ENCODE measurements around the gene ANKRD63.

Gene ANKRD63

GRCh38 chr15:40312370-40313158 is 29.7 kb upstream of the ANKRD63 start:
- no peak for DNase-seq

- no peak for DNase-seq
Measured at GRCh38 chr15:40310993-40311392, 28.1 kb upstream of the ANKRD63 start.

DNA sequence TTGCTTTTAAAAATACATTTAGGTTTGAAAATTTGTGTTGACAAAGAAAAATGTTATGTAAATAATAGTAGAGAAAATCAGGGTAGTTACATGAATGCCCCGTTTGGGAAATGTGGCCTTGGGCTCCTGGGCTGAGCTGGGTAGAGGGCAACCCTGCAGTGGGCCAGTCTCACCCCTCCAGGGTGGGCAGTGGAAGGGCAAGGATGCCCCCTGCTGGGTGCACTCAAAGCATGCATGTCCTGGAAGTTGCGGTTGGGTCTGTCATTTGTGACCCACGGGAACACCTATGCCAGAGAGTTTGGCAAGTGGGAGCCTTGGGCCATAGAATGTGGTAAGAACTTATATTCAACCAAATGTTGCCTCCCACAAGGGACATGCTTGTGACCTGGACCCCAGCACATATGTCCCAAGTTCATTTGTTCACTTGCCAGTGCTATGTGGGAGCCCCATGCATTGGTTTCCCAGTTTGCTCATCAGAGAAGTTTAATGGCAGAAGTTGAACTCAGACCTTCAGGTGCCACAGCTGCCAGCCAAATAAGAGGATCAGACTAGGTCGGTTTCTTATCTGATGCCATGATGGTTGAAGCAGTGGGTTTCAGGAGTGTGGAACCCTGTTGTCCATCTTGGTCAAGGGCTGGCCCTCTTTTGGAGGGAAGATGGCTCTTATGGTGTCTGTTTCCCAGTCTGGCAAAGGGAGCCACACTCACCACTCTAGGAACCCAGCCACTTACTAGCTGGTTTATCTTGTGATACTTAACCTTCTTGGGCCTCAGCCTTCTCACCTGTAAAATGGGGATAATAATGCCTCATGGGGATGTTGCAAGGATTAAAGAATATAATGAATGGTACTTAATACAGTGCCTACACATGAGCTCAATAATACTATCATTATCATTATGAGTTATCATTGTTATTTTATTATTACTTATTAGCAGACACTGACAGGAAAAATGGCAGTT is 27.4 kb upstream of the ANKRD63 start:
- peak; percentile 27 for DNase-seq

DNA sequence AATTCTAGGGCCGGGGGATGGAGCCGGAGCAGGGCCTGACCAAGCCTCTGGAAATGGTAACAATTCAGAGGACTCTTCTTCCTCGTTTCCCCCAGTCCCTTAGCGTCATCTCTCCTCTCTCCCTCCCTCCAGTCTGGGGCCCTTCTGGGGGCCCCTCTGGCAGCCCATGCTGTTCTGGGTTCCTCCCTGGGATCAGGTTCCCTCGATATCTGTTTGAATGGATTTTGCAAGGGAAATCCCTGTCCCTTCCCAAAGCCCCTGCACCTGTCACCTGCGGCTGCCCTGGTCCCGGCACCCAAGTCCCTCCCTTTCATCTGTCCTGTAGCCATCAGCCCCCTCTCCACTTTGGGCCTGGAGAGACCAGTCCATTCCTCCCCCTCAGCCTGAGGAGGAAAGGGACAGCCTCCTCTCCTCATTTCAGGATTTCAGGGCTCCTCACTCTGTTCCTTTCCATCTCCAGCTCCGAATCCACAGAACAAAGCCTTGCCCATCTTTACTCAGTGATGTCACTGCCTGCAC is 26.5 kb upstream of the ANKRD63 start:
- DNase-seq = no peak

DNA sequence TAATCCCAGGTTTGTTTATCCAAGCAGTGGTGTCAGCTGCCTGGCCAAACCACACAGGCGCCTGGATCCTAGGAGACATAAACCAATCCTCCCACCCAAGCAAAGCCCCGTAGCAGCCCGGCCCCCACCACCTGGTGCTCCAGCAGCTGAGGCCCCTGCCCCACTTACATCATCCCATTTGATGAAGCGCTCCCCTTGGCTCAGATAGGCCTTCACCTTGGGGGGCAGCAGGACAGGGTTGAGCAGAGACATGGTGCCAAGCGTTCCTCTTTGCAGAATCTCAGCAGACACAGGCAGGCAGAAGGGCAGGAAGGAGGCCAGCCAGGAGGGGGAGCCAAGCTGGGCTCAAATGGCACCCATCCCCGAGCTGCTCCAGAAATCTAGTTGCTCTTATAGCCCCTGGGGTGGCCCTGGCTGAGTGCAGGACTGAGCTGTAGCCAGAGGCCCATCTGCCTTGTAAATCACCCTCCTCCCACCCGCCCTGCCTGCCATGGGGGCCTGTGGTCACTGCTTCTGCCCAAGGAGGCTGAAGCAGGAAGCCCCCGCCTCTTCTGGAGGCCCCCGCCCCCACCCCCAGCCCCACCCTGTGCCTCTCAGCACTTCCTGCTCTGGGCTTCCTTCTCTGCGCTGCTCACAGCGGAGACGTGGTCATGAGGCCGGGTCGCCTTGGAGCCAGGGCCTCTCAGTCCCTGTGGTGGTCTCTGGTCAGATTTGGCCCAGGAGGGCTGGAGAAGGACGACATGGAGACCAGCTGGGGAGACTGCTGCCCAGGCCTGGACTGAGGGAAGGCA is 24.8 kb upstream of the ANKRD63 start, which contains the start of gene PLCB2:
TSS of gene PLCB2 (minus strand) at position 515 of the 791 bp plus-strand sequence. CDS start at position 252, 263 bp downstream.
- peak; percentile 48 for DNase-seq

- no peak for DNase-seq
Measured at GRCh38 chr15:40306908-40307307, 24.0 kb upstream of the ANKRD63 start.

GRCh38 chr15:40306371-40306770 is 23.5 kb upstream of the ANKRD63 start:
- no peak for DNase-seq

- no peak for DNase-seq
Measured at GRCh38 chr15:40305281-40305680, 22.4 kb upstream of the ANKRD63 start.

DNA sequence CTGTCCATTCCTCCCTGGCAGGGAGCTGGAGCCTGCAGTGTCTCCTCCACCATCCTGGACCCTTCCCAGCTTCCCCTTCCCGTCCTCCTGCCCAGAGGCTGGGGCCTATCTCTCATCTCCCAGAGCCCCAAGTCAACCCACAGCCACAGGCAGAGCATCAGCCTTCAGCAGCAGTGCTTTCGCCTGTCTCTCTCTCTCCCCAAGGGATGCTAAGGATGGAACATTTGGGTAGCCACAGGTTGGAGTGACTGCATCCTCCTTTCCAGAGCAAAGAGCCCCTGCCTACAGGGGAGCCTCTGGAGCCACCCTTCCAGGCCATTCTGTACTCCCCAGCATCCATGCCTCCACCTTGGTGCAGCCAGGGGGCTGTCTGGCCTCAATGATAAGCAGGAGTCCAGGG is 20.7 kb upstream of the ANKRD63 start:
- no peak for DNase-seq

- no peak for DNase-seq
Measured at GRCh38 chr15:40302981-40303380, 20.1 kb upstream of the ANKRD63 start.

DNA sequence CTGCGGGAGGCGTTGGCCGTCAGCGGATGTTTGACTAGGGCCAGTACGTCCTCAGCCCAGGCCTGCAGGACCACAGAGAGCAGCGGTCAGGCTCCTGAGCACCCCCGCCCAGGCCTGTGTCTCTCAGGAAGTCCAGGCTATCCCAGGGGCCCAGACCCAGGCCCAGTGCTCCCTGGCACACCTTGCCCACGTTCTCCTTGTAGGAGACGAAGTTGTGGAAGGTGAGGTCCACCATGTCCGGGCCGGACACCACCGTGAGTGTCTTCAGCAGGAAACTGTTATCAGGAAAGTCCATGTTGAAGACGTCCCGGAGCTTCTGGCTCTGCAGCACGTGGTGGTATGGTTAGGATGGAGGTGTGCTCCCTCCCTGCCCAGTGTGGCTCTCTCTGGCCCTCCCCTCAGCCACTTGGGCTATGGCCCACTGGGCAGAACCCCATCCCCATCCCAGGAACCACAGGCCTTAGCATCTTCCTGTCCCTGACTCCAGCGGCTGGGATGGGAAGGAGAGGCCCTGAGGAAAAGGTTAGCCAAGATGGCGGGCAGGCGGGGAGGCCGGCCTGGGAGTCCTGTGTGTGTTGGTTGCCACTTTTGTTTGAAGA is 19.5 kb upstream of the ANKRD63 start:
- no peak for DNase-seq

- DNase-seq = no peak
Measured at GRCh38 chr15:40301467-40302179, 18.8 kb upstream of the ANKRD63 start.

GRCh38 chr15:40300771-40301170 is 17.9 kb upstream of the ANKRD63 start:
- no peak for DNase-seq

- no peak for DNase-seq
Measured at GRCh38 chr15:40300367-40300766, 17.5 kb upstream of the ANKRD63 start.

- DNase-seq = no peak
Measured at GRCh38 chr15:40298216-40298935, 15.5 kb upstream of the ANKRD63 start.

DNA sequence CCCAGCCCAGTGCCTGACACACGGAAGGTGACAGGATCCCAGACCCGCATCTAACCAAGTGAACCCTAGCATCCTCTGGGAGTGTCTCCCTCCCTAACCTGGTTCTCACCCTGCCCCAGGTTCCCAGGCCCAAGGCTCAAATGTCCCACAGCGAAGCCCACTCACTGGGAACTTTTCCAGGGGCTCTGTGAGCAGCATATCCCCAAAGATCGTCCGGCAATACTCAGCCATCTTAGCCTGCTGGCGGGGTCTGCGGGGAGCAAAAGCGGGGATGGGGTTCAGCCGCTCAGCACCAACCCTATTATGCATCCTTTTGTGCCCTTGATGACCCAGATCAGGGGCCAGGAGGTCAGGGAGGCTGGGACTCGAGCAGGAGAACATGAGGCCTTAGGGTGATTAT is 14.5 kb upstream of the ANKRD63 start:
- DNase-seq = no peak

GRCh38 chr15:40296561-40297230 is 13.8 kb upstream of the ANKRD63 start:
- DNase-seq = no peak

DNA sequence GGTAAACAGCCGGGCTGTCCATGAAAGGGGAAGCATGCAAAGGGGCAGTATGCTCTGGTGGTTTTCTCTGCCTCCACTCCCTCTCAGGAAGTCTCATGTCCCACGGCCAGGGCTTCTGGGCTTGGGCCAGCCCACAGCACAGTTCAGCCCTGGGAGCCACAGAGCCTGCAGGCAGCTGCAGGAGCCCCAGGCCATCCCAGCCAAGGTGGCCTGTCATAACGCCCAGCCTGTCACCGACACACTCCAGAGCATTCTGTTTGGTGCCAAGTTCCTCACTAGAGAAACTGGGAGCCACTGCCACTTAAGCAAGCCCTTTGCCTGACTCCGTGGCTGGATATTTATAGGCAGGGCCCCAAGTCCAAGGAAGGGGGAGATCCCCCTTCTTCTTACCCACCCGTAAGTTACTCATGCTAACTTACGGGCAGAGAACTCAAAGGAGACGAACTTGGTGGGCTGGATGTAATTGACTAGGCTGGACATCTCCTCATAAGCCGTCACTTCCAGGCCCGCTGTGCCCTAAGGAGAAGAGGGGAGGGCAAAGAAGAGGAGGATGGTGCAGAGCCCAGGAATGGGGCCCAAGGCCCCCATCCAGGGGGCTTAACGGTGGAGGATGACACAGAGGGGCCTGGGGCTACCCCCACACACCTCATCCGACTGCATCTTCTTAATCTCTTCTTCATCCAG is 13.2 kb upstream of the ANKRD63 start:
- DNase-seq = no peak

DNA sequence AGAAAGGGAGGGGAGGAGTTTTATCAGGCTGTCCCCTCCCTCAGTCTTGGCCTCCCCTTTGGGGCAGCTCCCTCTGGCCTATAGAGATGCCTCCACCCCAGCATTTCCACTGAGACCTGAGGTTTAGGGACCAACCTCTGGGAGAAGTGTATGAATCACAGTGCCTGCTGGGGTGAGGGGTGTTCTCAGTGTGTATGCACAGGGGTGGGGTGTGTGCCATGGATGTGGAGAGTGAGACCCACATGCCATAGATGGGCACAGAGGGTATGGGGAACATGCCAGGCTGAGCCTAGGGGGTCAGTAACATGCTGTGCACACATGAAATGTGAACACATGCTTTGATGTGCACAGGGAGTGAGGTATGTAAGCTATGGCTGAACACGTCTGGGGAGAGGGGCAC is 12.4 kb upstream of the ANKRD63 start:
- DNase-seq = no peak
